GM12878 (cell line): ENCODE measurements around the gene OR2B2. TPM values are rescaled to one million over a fixed set of nuclear protein-coding genes. Genes with fewer than 3 reads are reported as not detected.

Experiments
- ATAC-seq: fragments of 200-7000 bp; cut with Tn5 transposase; 3 replicates; pipeline ENCODE4 v1.9.1; 2020; ENCODE audit warnings: mild to moderate bottlenecking, moderate library complexity
- BruUV-seq: library from RNA; stranded (reverse); fragments of 400-500 nt; replicated peaks from 2 replicates; lab custom pipeline; 2021; lab: Mats Ljungman, UMichigan
- CTCF ChIA-PET: fragments of 300-600 bp; sonication (Branson Sonifier 250); formaldehyde crosslinking; extraction: SDS; loops from one replicate; lab custom pipeline; 2021; ENCODE audit warnings: inconsistent platforms; lab: Yijun Ruan, JAX
- POLR2A ChIA-PET: fragments of 350-600 bp; formaldehyde crosslinking; extraction: SDS; loops from one replicate; lab custom pipeline; 2021; ENCODE audit warnings: inconsistent platforms; lab: Charles Lee
- RAD21 ChIA-PET: fragments of 300-600 bp; sonication (Branson Sonifier 250); formaldehyde crosslinking; loops from one replicate; lab custom pipeline; 2023; ENCODE audit warnings: antibody characterized with exemption; ENCODE audit not compliant: unreplicated experiment; lab: Charles Lee
- SMC1A ChIA-PET: fragments of 300-600 bp; sonication (Branson Sonifier 250); formaldehyde crosslinking; loops from one replicate; lab custom pipeline; 2023; ENCODE audit not compliant: unreplicated experiment, uncharacterized antibody; lab: Charles Lee
- DNase-seq: peaks from one replicate; pipeline ENCODE4 v3.0.0-alpha.2; 2011; ENCODE audit warnings: low read depth, low spot score
- FAIRE-seq: peaks from 3 replicates; lab custom pipeline; 2011; peaks lifted over from hg19 to GRCh38; lab: Jason Lieb, UNC
- H2AFZ ChIP-seq: 2 replicates; pipeline ENCODE4 v1.6.0; 2011; ENCODE audit warnings: low read depth, low read length, control low read depth; ENCODE audit not compliant: control insufficient read depth
- H3K27ac ChIP-seq: 2 replicates; pipeline ENCODE4 v1.5.1; 2011; ENCODE audit warnings: control low read depth; ENCODE audit not compliant: control insufficient read depth, insufficient read depth
- H3K27me3 ChIP-seq, 2 experiments: replicated peaks in 1 of 2; 2 replicates each; pipeline versions ENCODE4 v1.6.0 to v1.6.1; 2011; ENCODE audit warnings: low read length in 1 of 2; ENCODE audit not compliant: control insufficient read depth in 2 of 2, insufficient read depth in 2 of 2
- H3K36me3 ChIP-seq, 2 experiments: 2 replicates each; pipeline ENCODE4 v1.5.1; 2011; ENCODE audit warnings: low read length in 1 of 2; ENCODE audit not compliant: control insufficient read depth in 2 of 2, insufficient read depth in 2 of 2
- H3K4me1 ChIP-seq: 2 replicates; pipeline ENCODE4 v1.6.1; 2011; ENCODE audit warnings: mild to moderate bottlenecking, low read length, moderate library complexity, mixed read lengths; ENCODE audit not compliant: control insufficient read depth, insufficient read depth
- H3K4me2 ChIP-seq: 2 replicates; pipeline ENCODE4 v1.6.0; 2011; ENCODE audit warnings: control low read depth; ENCODE audit not compliant: control insufficient read depth, insufficient read depth
- H3K4me3 ChIP-seq: fragments of 200-600 bp; sonication (generic); 2 replicates; pipeline ENCODE4 v1.5.1; 2016
- H3K79me2 ChIP-seq: 2 replicates; pipeline ENCODE4 v1.6.0; 2011; ENCODE audit warnings: low read length; ENCODE audit not compliant: control insufficient read depth, insufficient read depth
- H3K9ac ChIP-seq: 2 replicates; pipeline ENCODE4 v1.8.0; 2011; ENCODE audit warnings: low read length, control low read depth, mixed read lengths; ENCODE audit not compliant: control insufficient read depth, insufficient read depth
- H3K9me3 ChIP-seq: replicated peaks from 3 replicates; pipeline ENCODE4 v1.5.1; 2011; ENCODE audit warnings: mild to moderate bottlenecking, low read length; ENCODE audit not compliant: control insufficient read depth, insufficient read depth
- H4K20me1 ChIP-seq: 2 replicates; pipeline ENCODE4 v1.6.0; 2011; ENCODE audit not compliant: control insufficient read depth, insufficient read depth
- BCL3 ChIP-seq: IDR thresholded peaks from 2 replicates; pipeline ENCODE4 v1.6.1; 2011; ENCODE audit warnings: borderline replicate concordance, low read depth, mild to moderate bottlenecking, moderate library complexity, low read length; ENCODE audit not compliant: insufficient read depth, poor library complexity, severe bottlenecking
- EGR1 ChIP-seq, 2 experiments: IDR thresholded peaks; 1 replicate in 1 of 2; 2 replicates in 1 of 2; pipeline ENCODE4 v1.6.1; 2011 to 2012; ENCODE audit warnings: low read depth in 2 of 2, low read length in 2 of 2, borderline replicate concordance in 1 of 2, mild to moderate bottlenecking in 1 of 2, moderate library complexity in 1 of 2
- EP300 ChIP-seq, 2 experiments: fragments of 150-350 bp in 1 of 2; IDR thresholded peaks; 2 replicates each; pipeline ENCODE4 v1.6.1; 2011 to 2012; ENCODE audit warnings: low read depth in 2 of 2, low read length in 2 of 2, borderline replicate concordance in 1 of 2, improper control_type of control experiment in 1 of 2, inconsistent platforms in 1 of 2; ENCODE audit not compliant: control insufficient read depth in 1 of 2
- NKRF ChIP-seq: fragments of 450-650 bp; conservative IDR thresholded peaks from 2 replicates; pipeline ENCODE4 v1.6.1; 2017; ENCODE audit warnings: mild to moderate bottlenecking, moderate library complexity
- PBX3 ChIP-seq: IDR thresholded peaks from 2 replicates; pipeline ENCODE4 v1.6.1; 2011; ENCODE audit warnings: mild to moderate bottlenecking, low read depth, low read length, moderate library complexity; ENCODE audit not compliant: insufficient replicate concordance
- POLR2AphosphoS2 ChIP-seq: IDR thresholded peaks from 2 replicates; pipeline ENCODE4 v1.6.1; 2011; ENCODE audit warnings: low read depth, mild to moderate bottlenecking, low read length, improper control_type of control experiment, moderate library complexity
- RAD51 ChIP-seq: fragments of 450-650 bp; IDR thresholded peaks from 2 replicates; pipeline ENCODE4 v1.6.1; 2016; ENCODE audit warnings: moderate library complexity, mild to moderate bottlenecking, inconsistent platforms
- SUZ12 ChIP-seq: fragments of 200-600 bp; sonication (generic); IDR thresholded peaks from one replicate; pipeline ENCODE4 v1.6.1; 2018; ENCODE audit warnings: antibody characterized with exemption, mild to moderate bottlenecking; ENCODE audit not compliant: unreplicated experiment
- TAF1 ChIP-seq: IDR thresholded peaks from 2 replicates; pipeline ENCODE4 v1.6.1; 2011; ENCODE audit warnings: mild to moderate bottlenecking, low read depth, low read length, borderline replicate concordance
- YY1 ChIP-seq: IDR thresholded peaks from 2 replicates; pipeline ENCODE4 v1.6.1; 2011; ENCODE audit warnings: low read depth, mild to moderate bottlenecking, low read length
- ZBED1 ChIP-seq: IDR thresholded peaks from 2 replicates; pipeline ENCODE4 v1.6.1; 2016; ENCODE audit warnings: borderline replicate concordance
- ZBTB4 ChIP-seq: fragments of 450-650 bp; formaldehyde crosslinking; IDR thresholded peaks from 2 replicates; pipeline ENCODE4 v1.4.0; 2022; ENCODE audit warnings: mild to moderate bottlenecking, moderate library complexity
- WGBS: methylation state at CpG from one replicate; pipeline ENCODE4 v1.1.6; 2016; ENCODE audit warnings: low lambda C conversion rate; ENCODE audit not compliant: insufficient replicate concordance, insufficient coverage; ENCODE audit errors: missing lambda C conversion rate; 5-methylcytosine and 5-hydroxymethylcytosine counted together
- in situ Hi-C: fragments of 300-500 bp; cut with MboI; formaldehyde crosslinking; loops from 9 replicates; pipeline ENCODE4 v1.14.3; 2018; ENCODE audit warnings: mixed read lengths
- intact Hi-C: fragments of 100-400 bp; cut with micrococcal nuclease; formaldehyde crosslinking; loops from one replicate; pipeline ENCODE4 v1.14.2; 2022; ENCODE audit not compliant: unreplicated experiment
- polyA plus RNA-seq, 11 experiments: library from polyadenylated mRNA; depleted of rRNA in 4 of 11; unstranded in 6 of 11; stranded (reverse) in 5 of 11; fragments of >200 nt; fragmentation: Nextera tagmentation in 4 of 11; fragmentation: Illumina TruSeq in 1 of 11; extraction: Ambion mirVana in 4 of 11; extraction: Trizol in 1 of 11; gene quantifications; 1 replicate in 1 of 11; 2 replicates in 10 of 11; pipeline versions ENCODE4 v1.2.1 to v1.2.3, GENCODE V29; 2011 to 2016; ENCODE audit warnings: inconsistent platforms in 2 of 11, missing spikeins in 2 of 11, low read depth in 1 of 11
- total RNA-seq, 4 experiments: library from RNA; depleted of rRNA in 3 of 4; stranded (reverse); fragments of >200 nt in 3 of 4; fragmentation: Illumina TruSeq in 1 of 4; extraction: Trizol in 1 of 4; gene quantifications; 2 replicates each; pipeline versions ENCODE4 v1.2.1 to v1.2.3, GENCODE V29; 2013 to 2021

The OR2B2 gene
- total and polyA plus RNA-seq, 10 of the 15 experiments (the other 5 are each of a cell fraction or from before 2014, with no cell fraction given), result not detected

GRCh38 chr6:27866357-27867050 is 45.7 kb downstream of the OR2B2 start:
- peak overlapping the region; percentile 43; the same call in 1 of the 2 replicates for H2AFZ ChIP-seq
- 1% methylated on average over 27 of the region's 27 CpGs for WGBS
- TF ChIP-seq ZBED1 (peak; percentile 48), YY1 (peak; percentile 84), TAF1 (0 out of 2 replicates have a peak, but pooled peaks have one; percentile 37), SUZ12 (no peak), NKRF (peak; percentile 97), POLR2AphosphoS2 (peak; percentile 97; the same call in 1 of the 2 replicates), RAD51 (no peak), PBX3 (peak; percentile 46), EP300 (IDR thresholded peaks at IDR 0.05; ENCODE audit: borderline replicate concordance in 1 of 2, control insufficient read depth in 1 of 2, low read depth in 2 of 2, low read length in 2 of 2) (no peak), EGR1 (IDR thresholded peaks at IDR 0.05; ENCODE audit: borderline replicate concordance in 1 of 2, low read depth in 2 of 2, low read length in 2 of 2) (0 out of 3 replicates have a peak, but pooled peaks of 1 of the 2 experiments have one; percentile 7), BCL3 (peak; percentile 33), ZBTB4 (CRISPR knock-in tag) (peak; percentile 71; the same call in 1 of the 2 replicates)

More at GRCh38 chr6:27866357-27867050, 45.7 kb downstream of the OR2B2 start:
- peak overlapping the region; percentile 84 for H3K9ac ChIP-seq
- peak overlapping the region; percentile 67 for H3K4me3 ChIP-seq
- no peaks in the 10 kb centered on the region; the same call in none of the 2 replicates for H3K79me2 ChIP-seq
- ATAC-seq, result peak; percentile 37
- H3K36me3 ChIP-seq, result no peaks in the 10 kb centered on the region
- CTCF ChIA-PET, result interaction anchor here (1.5 to 2.8 kb wide), 3 partner anchors 23 to 30 kb away, joined by 4 to 12 read pairs (median 8); a partner anchor contains a TSS
- peak; percentile 74 for DNase-seq
- intact Hi-C loops (no loop called here), in situ Hi-C loops (no loop called here)
- peaks cover 33% of the 10 kb centered on the region for H3K4me1 ChIP-seq
- RAD21 ChIA-PET, result interaction anchor here (1.1 to 4.1 kb wide), 6 partner anchors 24 to 44 kb away, joined by 3 to 30 read pairs (median 5); a partner anchor contains a TSS
- POLR2A ChIA-PET, result interaction anchor here (0.5 to 6.5 kb wide), 7 partner anchors 24 to 1742 kb away, joined by 3 to 71 read pairs (median 5); a partner anchor contains a TSS
- SMC1A ChIA-PET, result interaction anchor here (0.6 to 3.5 kb wide), 8 partner anchors 22 to 42 kb away, joined by 3 to 26 read pairs (median 6); a partner anchor contains a TSS
- no peaks in the 10 kb centered on the region for H4K20me1 ChIP-seq
- peak overlapping the region; percentile 96 for H3K4me2 ChIP-seq
- no peaks in the 10 kb centered on the region for H3K9me3 ChIP-seq
- FAIRE-seq, result peak; percentile 66
- BruUV-seq, result no TSS peak
- no peaks in the 10 kb centered on the region for H3K27me3 ChIP-seq
- peak overlapping the region; percentile 95 for H3K27ac ChIP-seq
